SU-DHL-6 (cell line): ENCODE results near the gene FBRSL1.

Experiments
- H2AFZ ChIP-seq: fragments of 200-600 bp; sonication (generic); 2 replicates; pipeline ENCODE4 v1.6.1; 2014; ENCODE audit warnings: low read depth, mild to moderate bottlenecking, moderate library complexity, mixed read lengths, antibody characterized with exemption, low read length; ENCODE audit not compliant: severe bottlenecking
- H3F3A ChIP-seq: fragments of 200-600 bp; shearing (Covaris generic); 2 replicates; pipeline ENCODE4 v1.6.0; 2016; ENCODE audit warnings: antibody characterized with exemption, mild to moderate bottlenecking; ENCODE audit not compliant: insufficient read depth
- H3K27ac ChIP-seq: fragments of 200-600 bp; sonication (generic); 2 replicates; pipeline ENCODE4 v1.5.1; 2016; ENCODE audit warnings: low read depth, mild to moderate bottlenecking, low read length, moderate library complexity, mixed read lengths
- H3K27me3 ChIP-seq: fragments of 200-600 bp; sonication (generic), shearing (Covaris generic); 2 replicates; pipeline ENCODE4 v1.6.0; 2014; ENCODE audit warnings: mild to moderate bottlenecking, low read length
- H3K36me3 ChIP-seq: fragments of 200-600 bp; sonication (generic); 2 replicates; pipeline ENCODE4 v1.6.1; 2014; ENCODE audit warnings: mild to moderate bottlenecking, low read length, mixed read lengths
- H3K4me2 ChIP-seq: fragments of 300-600, 200-600 bp; shearing (Covaris generic), sonication (generic); 2 replicates; pipeline ENCODE4 v1.6.0; 2014; ENCODE audit warnings: low read length, low read depth, mild to moderate bottlenecking; ENCODE audit not compliant: poor library complexity, severe bottlenecking
- H3K4me3 ChIP-seq: fragments of 200-600 bp; sonication (generic); 2 replicates; pipeline ENCODE4 v1.5.1; 2014; ENCODE audit warnings: antibody characterized with exemption, low read length, mild to moderate bottlenecking, mixed read lengths; ENCODE audit not compliant: insufficient read depth, poor library complexity, severe bottlenecking
- H3K79me2 ChIP-seq: fragments of 200-600 bp; sonication (generic); 2 replicates; pipeline ENCODE4 v1.6.1; 2014; ENCODE audit warnings: mild to moderate bottlenecking, low read length, moderate library complexity; ENCODE audit not compliant: insufficient read depth
- H3K9ac ChIP-seq: fragments of 200-600 bp; sonication (generic); 2 replicates; pipeline ENCODE4 v1.7.0; 2014; ENCODE audit warnings: mild to moderate bottlenecking, low read length
- H3K9me2 ChIP-seq: fragments of 200-600 bp; sonication (generic); replicated peaks from 2 replicates; pipeline ENCODE4 v1.6.1; 2014; ENCODE audit warnings: low read length; ENCODE audit not compliant: insufficient read depth
- H3K9me3 ChIP-seq: fragments of 200-600 bp; sonication (generic); 2 replicates; pipeline ENCODE4 v1.6.1; 2014; ENCODE audit warnings: low read length, mixed read lengths; ENCODE audit not compliant: insufficient read depth
- H4K20me1 ChIP-seq: fragments of 200-600 bp; sonication (generic); 2 replicates; pipeline ENCODE4 v1.6.1; 2014; ENCODE audit warnings: low read depth, mild to moderate bottlenecking, antibody characterized with exemption, low read length, moderate library complexity, mixed read lengths
- CTCF ChIP-seq: fragments of 200-600 bp; sonication (generic); IDR thresholded peaks from one replicate; pipeline ENCODE4 v1.5.1; 2017; ENCODE audit warnings: antibody characterized with exemption, mild to moderate bottlenecking, low read length, moderate library complexity; ENCODE audit not compliant: insufficient read depth, poor library complexity, severe bottlenecking
- EZH2phosphoT487 ChIP-seq: fragments of 200-600 bp; sonication (generic), shearing (Covaris generic); conservative IDR thresholded peaks from 2 replicates; pipeline ENCODE4 v1.6.1; 2018; ENCODE audit warnings: mild to moderate bottlenecking, antibody characterized with exemption, low read length, moderate library complexity, mixed read lengths

Gene FBRSL1

GRCh38 chr12:132510111-132510724, 20.3 kb downstream of the FBRSL1 start:
- no peak overlapping the region for H2AFZ ChIP-seq
- H3K27me3 ChIP-seq, result no peaks in the 10 kb centered on the region
- H3K4me3 ChIP-seq, result no peak overlapping the region
- H3K9me2 ChIP-seq, result no peaks in the 10 kb centered on the region
- no peaks in the 10 kb centered on the region for H3K79me2 ChIP-seq
- no peaks in the 10 kb centered on the region for H4K20me1 ChIP-seq
- no peak overlapping the region for H3K27ac ChIP-seq
- H3K9ac ChIP-seq, result no peak overlapping the region
- TF ChIP-seq EZH2phosphoT487 (no peak), CTCF (no peak)
- no peaks in the 10 kb centered on the region for H3F3A ChIP-seq
- H3K9me3 ChIP-seq, result no peaks in the 10 kb centered on the region
- H3K36me3 ChIP-seq, result no peaks in the 10 kb centered on the region
- H3K4me2 ChIP-seq, result no peak overlapping the region

GRCh38 chr12:132510746-132511477, 21.0 kb downstream of the FBRSL1 start:
- no peaks in the 10 kb centered on the region for H3K9me2 ChIP-seq
- no peak overlapping the region for H3K27ac ChIP-seq
- H3K4me2 ChIP-seq, result no peak overlapping the region
- H3K9me3 ChIP-seq, result no peaks in the 10 kb centered on the region
- H3K79me2 ChIP-seq, result no peaks in the 10 kb centered on the region
- no peak overlapping the region for H3K9ac ChIP-seq
- no peak for TF ChIP-seq CTCF
- H3K36me3 ChIP-seq, result no peaks in the 10 kb centered on the region
- no peaks in the 10 kb centered on the region for H3K27me3 ChIP-seq
- H4K20me1 ChIP-seq, result no peaks in the 10 kb centered on the region
- no peak overlapping the region for H3K4me3 ChIP-seq
- no peaks in the 10 kb centered on the region for H3F3A ChIP-seq
- no peak overlapping the region for H2AFZ ChIP-seq

- no peak overlapping the region for H3K9ac ChIP-seq
- no peaks in the 10 kb centered on the region for H3K27me3 ChIP-seq
- H3K4me3 ChIP-seq, result no peak overlapping the region
- H3K9me2 ChIP-seq, result no peaks in the 10 kb centered on the region
- TF ChIP-seq EZH2phosphoT487 (no peak), CTCF (no peak)
- H3F3A ChIP-seq, result no peaks in the 10 kb centered on the region
- H2AFZ ChIP-seq, result no peak overlapping the region
- no peaks in the 10 kb centered on the region for H3K36me3 ChIP-seq
- no peaks in the 10 kb centered on the region for H4K20me1 ChIP-seq
- no peaks in the 10 kb centered on the region for H3K9me3 ChIP-seq
- H3K4me2 ChIP-seq, result no peak overlapping the region
- no peak overlapping the region for H3K27ac ChIP-seq
- H3K79me2 ChIP-seq, result no peaks in the 10 kb centered on the region
These were observed 21.7 kb downstream of the FBRSL1 start for GRCh38 chr12:132511516-132512196.
